Stimulated activated naive CD8-positive, alpha-beta T cell treated with anti-CD3 and anti-CD28 coated beads, Interleukin-15, Interleukin-2, amounts not matched to agents 100 ng/mL and 50 ng/mL, for 24 hours (primary cell): ENCODE results near the gene RALB.

Source experiments
- H3K27ac Mint-ChIP-seq: one replicate; pipeline ENCODE4 v1.8.0; 2021; ENCODE audit warnings: mild to moderate bottlenecking, mixed read lengths
- H3K27me3 Mint-ChIP-seq: one replicate; pipeline ENCODE4 v1.8.0; 2021; ENCODE audit warnings: mixed read lengths
- H3K36me3 Mint-ChIP-seq: one replicate; pipeline ENCODE4 v1.8.0; 2021; ENCODE audit warnings: low read depth, mixed read lengths
- H3K4me1 Mint-ChIP-seq: one replicate; pipeline ENCODE4 v1.8.0; 2021; ENCODE audit warnings: low read depth, mixed read lengths
- H3K4me3 Mint-ChIP-seq: one replicate; pipeline ENCODE4 v1.8.0; 2021; ENCODE audit warnings: mild to moderate bottlenecking, mixed read lengths
- H3K9me3 Mint-ChIP-seq: one replicate; pipeline ENCODE4 v1.8.0; 2021; ENCODE audit warnings: mixed read lengths

Gene RALB, protein sequence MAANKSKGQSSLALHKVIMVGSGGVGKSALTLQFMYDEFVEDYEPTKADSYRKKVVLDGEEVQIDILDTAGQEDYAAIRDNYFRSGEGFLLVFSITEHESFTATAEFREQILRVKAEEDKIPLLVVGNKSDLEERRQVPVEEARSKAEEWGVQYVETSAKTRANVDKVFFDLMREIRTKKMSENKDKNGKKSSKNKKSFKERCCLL

DNA sequence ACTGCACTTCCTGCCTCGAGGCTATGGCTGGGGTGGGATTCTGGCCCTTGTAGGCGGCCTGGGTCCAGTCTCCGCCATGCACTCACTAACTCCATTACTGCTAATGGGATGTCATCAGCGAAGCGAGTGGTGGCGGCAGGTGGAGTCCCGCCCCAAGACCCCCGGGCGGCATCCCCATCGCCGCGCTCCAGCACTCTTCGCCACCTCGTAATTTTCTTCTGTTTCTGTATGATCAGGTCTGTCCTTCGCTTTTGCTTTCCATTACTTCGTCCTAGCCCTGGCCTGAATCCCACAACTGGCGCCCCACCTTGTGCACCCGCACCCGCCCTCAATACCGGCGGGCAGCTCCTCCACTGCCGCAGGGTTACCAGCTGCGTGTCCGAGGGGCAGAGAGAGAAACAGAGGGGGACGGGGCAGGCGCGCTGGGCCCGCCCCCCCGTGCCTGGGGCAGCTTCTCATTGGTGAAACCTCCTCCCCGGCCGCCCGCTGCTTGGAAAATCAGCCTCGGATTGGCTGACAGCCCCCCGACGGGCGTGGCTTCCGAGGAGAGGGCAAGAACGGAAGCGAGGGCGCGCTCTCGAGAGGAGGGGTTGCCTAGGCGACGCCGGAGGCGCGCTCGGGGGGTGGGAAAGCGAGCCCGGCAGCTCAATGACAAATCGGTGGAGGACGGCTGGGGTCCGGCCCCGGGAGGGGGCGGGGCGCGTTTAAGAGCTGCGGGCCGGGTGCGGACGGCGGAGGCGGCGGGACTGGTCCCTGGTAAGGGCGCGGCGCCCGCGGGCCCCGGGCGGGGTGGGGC, at the start of gene RALB:
TSS of gene RALB (plus strand) at position 628 of the 796 bp plus-strand sequence. CDS start 25,813 bp downstream, outside the sequence.
- H3K36me3 Mint-ChIP-seq = peaks cover 7% of the 10 kb centered on the region
- H3K9me3 Mint-ChIP-seq = no peaks in the 10 kb centered on the region
- H3K4me3 Mint-ChIP-seq = peak within 1 kb of the TSS; percentile 99
- peaks cover 50% of the 10 kb centered on the region for H3K4me1 Mint-ChIP-seq
- H3K27ac Mint-ChIP-seq = peak within 1 kb of the TSS; percentile 95
- peaks cover 15% of the 10 kb centered on the region for H3K27me3 Mint-ChIP-seq

GRCh38 chr2:120203251-120204021, 49.2 kb upstream of the RALB start:
- H3K36me3 Mint-ChIP-seq = no peaks in the 10 kb centered on the region
- H3K9me3 Mint-ChIP-seq = peaks cover 4% of the 10 kb centered on the region
- no peaks in the 10 kb centered on the region for H3K27me3 Mint-ChIP-seq
- H3K4me1 Mint-ChIP-seq = no peaks in the 10 kb centered on the region
- H3K27ac Mint-ChIP-seq = no peak overlapping the region
- H3K4me3 Mint-ChIP-seq = no peak overlapping the region

DNA sequence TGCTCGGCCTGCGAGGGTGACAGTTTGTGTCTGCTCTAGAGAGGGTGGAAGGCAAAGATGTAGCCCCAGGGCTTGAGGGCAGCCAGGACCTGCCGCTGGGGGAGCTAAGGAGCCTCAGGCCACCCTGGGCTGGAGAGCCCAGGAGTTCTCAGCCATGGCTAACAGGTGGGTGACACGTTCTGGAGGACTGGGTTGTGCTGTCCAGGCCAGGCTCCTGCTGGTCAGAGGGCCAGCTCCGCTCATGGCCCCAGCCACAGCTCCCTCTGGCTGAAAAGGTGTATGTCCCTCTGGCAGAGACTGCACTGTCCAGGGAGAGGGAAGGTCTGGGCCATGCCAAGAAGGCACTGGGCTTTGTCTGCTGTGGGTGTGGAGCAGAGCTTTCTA, 48.6 kb upstream of the RALB start:
- Mint-ChIP-seq H3K27me3 (no peaks in the 10 kb centered on the region), H3K4me3 (no peak overlapping the region), H3K9me3 (peaks cover under 1% of the 10 kb centered on the region), H3K4me1 (no peaks in the 10 kb centered on the region), H3K27ac (no peak overlapping the region), H3K36me3 (no peaks in the 10 kb centered on the region)

DNA sequence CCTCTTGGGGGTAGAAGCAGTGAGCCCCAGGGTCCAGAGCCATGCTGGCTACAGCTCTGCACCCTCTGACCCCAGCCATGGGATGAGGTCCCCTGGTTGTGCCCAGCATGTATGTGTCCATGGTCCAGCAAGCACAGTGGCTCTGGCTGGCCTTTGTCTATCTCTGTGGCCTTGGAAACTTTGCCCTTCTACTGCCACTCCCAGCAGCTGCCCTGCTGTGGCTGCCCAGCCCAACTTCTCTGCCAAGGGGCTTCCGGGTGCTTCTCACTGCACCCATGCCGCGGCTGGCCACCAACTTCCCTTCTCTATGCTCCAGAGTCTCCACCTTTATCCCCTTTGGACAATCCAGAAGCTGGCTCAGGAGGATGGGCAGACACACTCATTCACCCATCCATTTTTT, 48.2 kb upstream of the RALB start:
- Mint-ChIP-seq H3K27me3 (no peaks in the 10 kb centered on the region), H3K27ac (no peak overlapping the region), H3K36me3 (no peaks in the 10 kb centered on the region), H3K4me3 (no peak overlapping the region), H3K9me3 (no peaks in the 10 kb centered on the region), H3K4me1 (no peaks in the 10 kb centered on the region)

DNA sequence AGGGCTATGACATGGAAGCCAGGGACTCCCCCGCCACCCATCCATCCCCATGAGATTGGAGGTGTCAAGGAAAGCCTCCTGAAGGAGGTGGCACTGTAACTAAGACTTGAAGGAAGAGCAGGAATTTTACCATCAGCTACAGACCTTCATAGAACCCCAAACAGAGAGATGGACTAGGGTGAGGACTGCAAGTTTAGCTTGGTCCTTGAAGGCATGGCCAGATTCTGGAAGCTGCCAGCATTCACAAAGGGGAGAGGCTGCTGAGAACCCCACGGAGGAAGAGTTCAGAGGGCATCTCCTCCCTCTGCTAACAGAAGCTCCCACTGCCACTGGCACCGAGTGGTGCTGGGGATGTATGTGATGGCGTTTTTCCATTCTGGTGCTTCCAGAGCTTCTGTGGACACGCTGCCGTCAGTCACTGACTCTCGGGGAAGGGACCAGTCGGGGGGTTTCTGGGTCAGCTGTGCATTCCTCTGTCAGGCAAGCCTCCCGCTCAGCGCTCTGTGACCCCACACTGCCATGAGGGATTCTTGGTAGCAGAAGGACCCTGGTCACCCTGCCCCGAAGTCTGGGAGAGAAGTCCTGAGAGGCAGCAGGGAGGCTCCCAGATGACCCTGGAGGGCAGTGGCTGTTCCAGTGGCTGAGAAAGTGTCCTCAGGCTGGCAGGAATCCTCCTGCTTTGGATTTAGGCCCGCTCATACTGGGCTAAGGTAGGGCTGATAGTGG, 47.5 kb upstream of the RALB start:
- Mint-ChIP-seq H3K27ac (no peak overlapping the region), H3K27me3 (no peaks in the 10 kb centered on the region), H3K9me3 (no peaks in the 10 kb centered on the region), H3K4me1 (no peaks in the 10 kb centered on the region), H3K36me3 (no peaks in the 10 kb centered on the region), H3K4me3 (no peak overlapping the region)

DNA sequence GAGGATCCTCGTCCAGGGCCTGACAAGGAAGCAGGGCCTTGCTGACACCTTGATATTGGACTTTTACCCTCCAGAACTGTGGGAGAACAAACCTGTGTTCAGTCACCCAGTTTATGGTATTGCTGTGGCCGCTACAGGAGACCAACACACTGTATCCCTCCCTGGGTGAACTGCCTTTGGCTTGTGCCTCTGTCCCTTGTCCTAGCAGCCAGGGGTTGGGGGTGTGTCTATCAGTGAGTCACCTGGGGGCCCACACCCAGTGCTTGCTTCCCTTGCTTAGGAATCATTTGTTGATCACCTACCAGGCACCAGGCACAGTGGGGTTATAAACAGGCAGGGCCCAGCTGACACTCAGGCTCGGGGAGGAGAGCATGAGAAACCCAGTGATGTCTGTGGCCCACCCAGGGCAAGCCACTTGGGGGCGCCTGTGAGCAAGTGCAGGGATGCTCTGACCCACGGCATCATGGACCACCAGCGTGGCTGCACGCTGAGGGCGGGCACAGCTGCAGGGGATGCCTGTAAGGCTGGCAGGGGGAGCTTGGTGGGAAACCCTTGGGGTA, 46.5 kb upstream of the RALB start:
- no peaks in the 10 kb centered on the region for H3K9me3 Mint-ChIP-seq

DNA sequence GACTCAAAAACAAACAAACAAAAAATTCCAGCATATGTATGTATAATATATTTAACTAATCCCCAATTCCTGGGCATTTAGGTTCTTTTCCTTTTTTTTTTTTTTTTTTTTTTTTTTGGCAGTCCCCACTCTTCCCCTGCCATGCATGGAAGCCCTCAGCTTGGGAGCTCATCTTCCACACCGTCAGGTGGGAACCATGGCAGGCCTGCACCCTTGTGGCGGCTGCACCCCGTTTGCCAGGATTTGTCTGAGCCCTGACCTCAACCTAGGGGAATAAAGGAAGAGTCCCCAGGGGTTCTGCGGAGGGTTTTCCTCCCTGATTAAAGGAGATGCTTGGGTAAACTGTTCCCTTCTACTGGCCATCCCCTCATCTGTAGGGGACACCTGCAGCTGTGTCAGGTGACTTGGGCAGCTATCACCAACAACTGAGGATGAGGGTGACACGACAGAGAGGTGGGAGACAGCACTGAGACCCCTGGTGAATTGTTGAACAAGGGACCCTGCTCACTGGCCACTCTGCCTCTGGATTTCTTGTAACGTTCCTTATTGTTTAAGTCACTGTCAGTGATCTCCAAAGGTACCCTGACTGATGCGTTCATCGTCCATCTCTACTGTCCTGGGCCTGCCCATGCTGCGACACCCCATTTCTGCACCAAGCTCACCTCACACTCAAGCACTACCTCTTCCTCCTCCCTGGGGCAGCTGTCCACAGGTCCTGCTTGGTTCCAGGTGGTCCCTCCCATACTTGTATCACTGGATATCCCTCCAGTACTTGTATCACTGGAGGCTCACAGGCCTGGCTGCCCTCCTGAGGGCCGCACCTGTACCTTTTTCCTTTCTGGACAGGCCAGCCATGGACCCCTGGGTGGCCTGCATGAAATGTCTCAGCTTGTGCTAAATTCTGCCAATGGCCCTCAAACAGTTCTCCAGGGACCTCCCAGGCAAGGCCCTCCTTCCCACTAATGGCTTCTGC, 44.0 kb upstream of the RALB start:
- no peak overlapping the region for H3K27ac Mint-ChIP-seq
- no peaks in the 10 kb centered on the region for H3K4me1 Mint-ChIP-seq
- H3K36me3 Mint-ChIP-seq = no peaks in the 10 kb centered on the region
- no peaks in the 10 kb centered on the region for H3K9me3 Mint-ChIP-seq
- H3K27me3 Mint-ChIP-seq = no peaks in the 10 kb centered on the region
- no peak overlapping the region for H3K4me3 Mint-ChIP-seq

More for the DNA sequence above, 46.5 kb upstream of the RALB start:
- no peaks in the 10 kb centered on the region for H3K4me1 Mint-ChIP-seq
- H3K27ac Mint-ChIP-seq = no peak overlapping the region
- H3K36me3 Mint-ChIP-seq = no peaks in the 10 kb centered on the region
- no peaks in the 10 kb centered on the region for H3K27me3 Mint-ChIP-seq
- no peak overlapping the region for H3K4me3 Mint-ChIP-seq

GRCh38 chr2:120209427-120210269, 43.0 kb upstream of the RALB start:
- no peak overlapping the region for H3K4me3 Mint-ChIP-seq

GRCh38 chr2:120210270-120210693, 42.4 kb upstream of the RALB start:
- Mint-ChIP-seq H3K27ac (peak overlapping the region; percentile 38), H3K4me3 (no peak overlapping the region), H3K36me3 (no peaks in the 10 kb centered on the region), H3K4me1 (no peaks in the 10 kb centered on the region), H3K27me3 (no peaks in the 10 kb centered on the region), H3K9me3 (no peaks in the 10 kb centered on the region)

More at GRCh38 chr2:120209427-120210269, 43.0 kb upstream of the RALB start:
- H3K36me3 Mint-ChIP-seq = no peaks in the 10 kb centered on the region
- no peaks in the 10 kb centered on the region for H3K4me1 Mint-ChIP-seq
- H3K27me3 Mint-ChIP-seq = no peaks in the 10 kb centered on the region
- H3K9me3 Mint-ChIP-seq = no peaks in the 10 kb centered on the region
- H3K27ac Mint-ChIP-seq = peak overlapping the region; percentile 38

GRCh38 chr2:120218181-120218580, 34.5 kb upstream of the RALB start:
- Mint-ChIP-seq H3K4me3 (no peak overlapping the region), H3K9me3 (peaks cover 8% of the 10 kb centered on the region), H3K36me3 (peaks cover 58% of the 10 kb centered on the region), H3K27ac (no peak overlapping the region), H3K4me1 (peaks cover 30% of the 10 kb centered on the region), H3K27me3 (no peaks in the 10 kb centered on the region)

DNA sequence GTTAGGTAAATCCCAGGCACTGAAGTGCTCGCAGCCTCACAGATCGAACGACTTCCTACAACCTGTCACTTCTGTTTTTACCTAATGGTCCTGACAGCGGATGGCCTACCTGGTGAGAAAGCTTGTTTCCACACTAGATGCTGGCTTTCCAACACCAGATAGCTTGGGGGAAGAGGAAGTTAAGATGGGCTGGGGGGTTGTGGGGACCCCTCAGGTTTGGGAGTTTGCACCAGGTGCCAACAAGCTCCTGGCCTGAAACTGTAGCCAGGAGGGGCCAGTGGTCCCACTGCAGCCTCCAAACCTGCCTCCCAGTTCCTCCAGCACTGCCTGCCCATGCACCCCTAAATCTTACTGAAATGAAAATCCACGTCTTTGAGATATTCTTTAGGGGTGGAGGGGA, 33.4 kb upstream of the RALB start:
- Mint-ChIP-seq H3K9me3 (peaks cover 8% of the 10 kb centered on the region), H3K4me3 (no peak overlapping the region), H3K36me3 (peaks cover 58% of the 10 kb centered on the region), H3K27me3 (no peaks in the 10 kb centered on the region), H3K4me1 (peaks cover 37% of the 10 kb centered on the region), H3K27ac (no peak overlapping the region)

DNA sequence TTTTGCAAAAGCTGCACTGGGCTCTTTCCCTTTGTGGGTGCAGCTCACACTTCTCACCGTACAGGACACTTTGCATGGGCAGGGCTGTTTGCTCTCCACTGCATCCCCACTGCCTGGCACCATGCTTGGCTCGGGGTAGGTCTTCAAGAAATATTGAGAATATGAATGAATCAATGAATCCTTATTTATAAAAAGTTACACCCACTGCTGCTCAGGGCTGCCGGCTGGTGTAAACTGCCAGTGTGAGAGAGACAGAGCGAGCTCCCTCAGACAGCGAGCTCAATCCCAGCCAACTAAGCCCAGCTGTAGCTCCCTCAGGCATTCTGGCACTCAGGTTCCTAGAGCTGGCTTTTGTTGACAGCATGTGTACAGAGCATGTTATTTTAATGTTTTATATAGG, 32.9 kb upstream of the RALB start:
- peaks cover 58% of the 10 kb centered on the region for H3K36me3 Mint-ChIP-seq
- H3K27ac Mint-ChIP-seq = no peak overlapping the region
- H3K27me3 Mint-ChIP-seq = no peaks in the 10 kb centered on the region
- H3K4me1 Mint-ChIP-seq = peaks cover 42% of the 10 kb centered on the region
- H3K4me3 Mint-ChIP-seq = no peak overlapping the region
- peaks cover 8% of the 10 kb centered on the region for H3K9me3 Mint-ChIP-seq

DNA sequence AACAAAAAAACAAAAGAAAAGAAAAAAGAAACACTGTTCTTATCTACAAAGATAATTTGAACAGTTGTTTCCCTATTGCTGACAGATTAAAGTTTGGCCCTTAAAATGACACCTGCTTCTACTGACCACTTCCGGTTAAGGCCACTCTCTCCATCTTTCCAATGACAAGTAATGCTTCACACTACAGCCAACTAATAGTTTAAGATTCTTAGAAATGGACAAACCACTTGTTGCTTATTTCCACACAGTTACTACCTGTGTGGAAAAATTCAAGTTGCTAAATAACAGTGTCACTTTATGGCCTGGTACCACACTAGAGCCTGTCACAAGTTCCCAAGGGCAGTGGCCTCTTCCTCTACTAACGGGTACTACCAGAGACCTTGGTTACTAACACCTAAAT, 31.9 kb upstream of the RALB start:
- Mint-ChIP-seq H3K4me3 (peak overlapping the region; percentile 60), H3K9me3 (peaks cover 8% of the 10 kb centered on the region), H3K4me1 (peaks cover 42% of the 10 kb centered on the region), H3K36me3 (peaks cover 58% of the 10 kb centered on the region), H3K27ac (no peak overlapping the region), H3K27me3 (no peaks in the 10 kb centered on the region)
